Heart left ventricle (tissue), 13 donors: ENCODE results near the gene VMP1.

Experiments used
- CTCF ChIP-seq, 12 donors: fragments of 200-600 bp; sonication (generic) in 4 of 12; IDR thresholded peaks; one replicate each; pipeline versions ENCODE4 v1.5.0 to v1.8.0; 2018 to 2022; ENCODE audit warnings: antibody characterized with exemption in 12 of 12, mild to moderate bottlenecking in 5 of 12
- POLR2A ChIP-seq, 2 donors: fragments of 450-650 bp; IDR thresholded peaks; one replicate each; pipeline ENCODE4 v1.6.1; 2017; ENCODE audit warnings: antibody characterized with exemption in 2 of 2, mild to moderate bottlenecking in 2 of 2, moderate library complexity in 2 of 2
- donor health status: ischemic (EF 13 %, LVEDD 7.1; RV severe dilation, severe dysfunction).
- donor health status: DM: no; HTN: yes; CAD: no.
- donor health status: DM: no; HTN: no; CAD: no.
- donor health status: ischemic (EF 25% LVEDD 6.9; RV normal size, moderate dysfunction).
- donor health status: ischemic (EF 25% LVEDD 5.7; RV mildly dilated, moderate dysfunction).
- donor health status: ischemic (EF 35%, LVEDD 5.7; RV mildly dilated, moderate dysfunction).
- donor health status: nonischemic (EF 11% LVEDD 7.7; RV severe dilation, severe dysfunction).
- donor health status: DM: yes; HTN: yes; CAD: no.
- donor health status: PGD.
- donor health status: ischemic (EF 29% LVEDD 5.4; RV normal size, mild dysfunction).
- donor health status: nonischemic (EF 23%, LVEDD 6.1; RV moderate dilation, normal function).

DNA sequence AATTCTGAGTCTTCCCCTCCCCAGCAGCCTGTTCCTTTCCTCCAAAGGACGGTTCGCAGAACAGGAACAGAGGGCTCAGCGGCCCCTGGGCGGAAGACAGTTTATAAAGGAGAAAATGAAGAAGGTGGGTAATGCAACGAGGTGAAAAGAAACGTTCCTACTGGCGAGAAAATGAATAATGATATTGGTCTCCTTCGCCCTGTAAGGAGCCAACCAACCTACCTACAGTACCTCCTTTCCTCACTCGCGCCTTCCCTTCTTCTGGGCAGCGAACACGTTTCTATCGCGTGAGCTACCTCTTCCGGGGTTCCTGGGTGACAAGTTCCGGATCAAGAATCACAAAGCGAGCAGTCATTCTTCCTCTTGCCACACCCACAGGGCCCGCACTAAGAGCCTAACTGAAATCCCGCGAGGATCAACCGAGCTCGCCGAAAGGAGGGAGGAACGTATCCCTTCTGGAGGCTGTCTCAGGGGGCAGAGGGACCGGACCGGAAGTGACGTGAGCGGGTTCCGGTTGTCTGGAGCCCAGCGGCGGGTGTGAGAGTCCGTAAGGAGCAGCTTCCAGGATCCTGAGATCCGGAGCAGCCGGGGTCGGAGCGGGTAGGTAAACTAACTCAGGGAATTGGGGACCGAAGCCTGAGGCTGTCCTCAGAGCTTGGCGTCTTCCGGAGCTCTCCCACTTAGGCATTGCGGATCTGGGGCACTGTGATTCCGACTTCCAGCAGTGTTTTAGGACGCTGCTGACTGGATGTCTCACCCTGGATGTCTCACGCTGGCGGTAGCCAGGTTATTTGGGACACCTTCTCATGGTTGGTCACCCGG lies at the start of gene VMP1, which contains the start of gene PTRH2:
- no peak for TF ChIP-seq CTCF (IDR thresholded peaks at IDR 0.05)
- TF ChIP-seq POLR2A (IDR thresholded peaks at IDR 0.05), result peak; percentile 63 to 80
